ENCODE results near the gene NUDT16L1.

NUDT16L1 gene

DNA sequence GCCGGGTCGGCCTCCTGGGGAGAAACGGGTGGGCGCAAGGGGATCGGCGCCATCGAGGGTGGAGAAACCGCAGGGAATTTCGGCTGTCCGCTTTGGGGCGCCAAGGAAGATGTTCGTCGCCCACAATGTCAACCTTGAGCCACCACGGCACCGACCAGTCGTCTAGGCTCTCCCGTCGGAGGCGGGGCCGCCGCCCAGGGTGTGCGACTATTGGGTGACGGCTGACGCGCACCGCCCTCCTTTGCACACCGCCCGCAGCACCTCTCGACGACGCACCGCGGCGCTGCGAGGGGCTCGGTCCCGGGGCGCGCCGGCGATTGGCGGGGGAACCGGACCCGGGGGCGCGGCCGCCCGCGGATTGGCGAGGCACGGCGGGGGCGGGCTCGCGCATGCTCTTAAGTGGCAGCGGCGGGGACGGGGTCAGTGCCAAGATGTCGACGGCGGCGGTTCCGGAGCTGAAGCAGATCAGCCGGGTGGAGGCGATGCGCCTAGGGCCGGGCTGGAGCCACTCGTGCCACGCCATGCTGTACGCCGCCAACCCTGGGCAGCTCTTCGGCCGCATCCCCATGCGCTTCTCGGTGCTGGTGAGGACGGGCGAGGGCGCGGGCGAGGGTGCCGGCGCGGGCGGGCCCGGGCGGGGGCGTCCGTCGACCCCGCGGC is at the start of gene NUDT16L1:
Gene NUDT16L1 (plus strand): TSS at position 267 of the 660 bp plus-strand sequence. CDS start 165 bp downstream, at position 432.
- H3K36me3 ChIP-seq (replicated peaks; ENCODE audit: insufficient read depth, low read length), result no peaks in the 10 kb centered on the region
- H3F3A ChIP-seq (ENCODE audit: insufficient read depth, low read length), result no peaks in the 10 kb centered on the region
- H3K9ac ChIP-seq (ENCODE audit: low read length), result peak within 1 kb of the TSS; percentile 81
- H4K20me1 ChIP-seq (ENCODE audit: insufficient read depth, low read length), result no peaks in the 10 kb centered on the region
- H2AFZ ChIP-seq (ENCODE audit: low read length), result peak within 1 kb of the TSS; percentile 71
- peaks cover 25% of the 10 kb centered on the region for H3K79me2 ChIP-seq (ENCODE audit: low read length)
- H3K4me3 ChIP-seq (ENCODE audit: low read length), result peak within 1 kb of the TSS; percentile 95
- no peak within 1 kb of the TSS; the same call in 1 of the 2 replicates for H3K27ac ChIP-seq (ENCODE audit: low read length)
- peaks cover 7% of the 10 kb centered on the region; the same call in 1 of the 2 replicates for H3K4me1 ChIP-seq (ENCODE audit: low read length)
- peak within 1 kb of the TSS; percentile 89 for H3K4me2 ChIP-seq (ENCODE audit: low read depth, low read length)
- H3K9me2 ChIP-seq (replicated peaks; ENCODE audit: insufficient read depth, low read length), result no peaks in the 10 kb centered on the region
- no peaks in the 10 kb centered on the region for H3K9me3 ChIP-seq (replicated peaks; ENCODE audit: insufficient read depth, low read length)
- H3K27me3 ChIP-seq (replicated peaks; ENCODE audit: insufficient read depth, low read length), result no peaks in the 10 kb centered on the region
- peak; percentile 97 for DNase-seq
- TF ChIP-seq, protein P1, sequence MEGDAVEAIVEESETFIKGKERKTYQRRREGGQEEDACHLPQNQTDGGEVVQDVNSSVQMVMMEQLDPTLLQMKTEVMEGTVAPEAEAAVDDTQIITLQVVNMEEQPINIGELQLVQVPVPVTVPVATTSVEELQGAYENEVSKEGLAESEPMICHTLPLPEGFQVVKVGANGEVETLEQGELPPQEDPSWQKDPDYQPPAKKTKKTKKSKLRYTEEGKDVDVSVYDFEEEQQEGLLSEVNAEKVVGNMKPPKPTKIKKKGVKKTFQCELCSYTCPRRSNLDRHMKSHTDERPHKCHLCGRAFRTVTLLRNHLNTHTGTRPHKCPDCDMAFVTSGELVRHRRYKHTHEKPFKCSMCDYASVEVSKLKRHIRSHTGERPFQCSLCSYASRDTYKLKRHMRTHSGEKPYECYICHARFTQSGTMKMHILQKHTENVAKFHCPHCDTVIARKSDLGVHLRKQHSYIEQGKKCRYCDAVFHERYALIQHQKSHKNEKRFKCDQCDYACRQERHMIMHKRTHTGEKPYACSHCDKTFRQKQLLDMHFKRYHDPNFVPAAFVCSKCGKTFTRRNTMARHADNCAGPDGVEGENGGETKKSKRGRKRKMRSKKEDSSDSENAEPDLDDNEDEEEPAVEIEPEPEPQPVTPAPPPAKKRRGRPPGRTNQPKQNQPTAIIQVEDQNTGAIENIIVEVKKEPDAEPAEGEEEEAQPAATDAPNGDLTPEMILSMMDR (IDR thresholded peaks at IDR 0.05; ENCODE audit: low read length), result peak; percentile 12; the same call in 1 of the 2 replicates
- no peak for TF ChIP-seq EZH2phosphoT487 (IDR thresholded peaks at IDR 0.05; ENCODE audit: low read length)
- TF ChIP-seq EZH2 (optimal IDR thresholded peaks at IDR 0.05; ENCODE audit: low read depth, low read length), result no peak

DNA sequence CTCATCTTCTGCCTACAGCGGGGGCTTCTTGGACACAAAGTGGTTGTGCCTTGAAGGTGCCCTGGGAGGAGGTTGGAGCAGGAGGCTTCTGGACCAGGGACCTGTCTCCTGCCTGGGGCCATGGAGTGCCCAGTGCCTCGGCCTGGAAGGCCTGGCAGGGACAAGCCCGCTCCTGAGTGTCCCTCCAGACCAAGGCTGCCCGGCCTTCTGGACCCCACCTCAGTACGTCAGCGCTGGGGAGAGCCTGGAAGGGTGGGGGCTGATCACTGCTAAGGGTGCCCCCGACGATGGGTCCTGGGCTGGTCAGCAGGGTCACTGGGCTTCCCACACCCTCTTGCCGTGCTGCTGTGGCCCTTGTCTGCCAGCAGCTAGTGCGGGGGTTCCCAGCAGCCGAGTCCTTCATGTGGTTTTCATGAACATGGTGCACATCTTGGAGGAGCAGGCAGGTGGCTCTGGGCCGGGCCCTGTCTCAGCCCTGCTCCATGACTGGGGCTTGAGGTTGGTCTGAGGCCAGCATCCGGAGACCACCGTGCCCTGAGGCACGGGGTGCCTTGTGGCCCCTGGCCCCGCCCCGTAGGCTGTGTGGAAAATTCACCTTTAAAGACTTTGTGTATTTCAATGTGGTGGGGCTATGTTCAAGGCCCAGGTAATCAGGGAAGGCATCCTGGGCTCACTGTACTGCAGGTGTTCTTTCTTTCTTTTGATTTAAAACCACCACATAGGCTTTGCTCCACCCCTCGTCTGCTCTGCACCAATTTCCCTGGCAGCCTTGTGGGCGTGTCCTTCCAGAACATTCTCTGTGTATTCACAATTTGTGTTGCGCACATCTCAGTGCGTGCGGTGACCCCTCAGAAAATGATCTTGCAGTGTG is 46.4 kb upstream of the NUDT16L1 start:
- Histone ChIP-seq H3K27me3 (replicated peaks; ENCODE audit: insufficient read depth, low read length) (no peaks in the 10 kb centered on the region), H2AFZ (ENCODE audit: low read length) (no peak overlapping the region), H3K4me3 (ENCODE audit: low read length) (no peak overlapping the region), H3K36me3 (replicated peaks; ENCODE audit: insufficient read depth, low read length) (no peaks in the 10 kb centered on the region), H3K9me2 (replicated peaks; ENCODE audit: insufficient read depth, low read length) (no peaks in the 10 kb centered on the region), H3K4me2 (ENCODE audit: low read depth, low read length) (no peak overlapping the region), H3K9ac (ENCODE audit: low read length) (no peak overlapping the region), H3F3A (ENCODE audit: insufficient read depth, low read length) (no peaks in the 10 kb centered on the region), H3K4me1 (ENCODE audit: low read length) (no peaks in the 10 kb centered on the region), H3K9me3 (replicated peaks; ENCODE audit: insufficient read depth, low read length) (no peaks in the 10 kb centered on the region), H3K27ac (ENCODE audit: low read length) (no peak overlapping the region), H4K20me1 (ENCODE audit: insufficient read depth, low read length) (no peaks in the 10 kb centered on the region), H3K79me2 (ENCODE audit: low read length) (peaks cover 64% of the 10 kb centered on the region)
- TF ChIP-seq, protein P1 (IDR thresholded peaks at IDR 0.05; ENCODE audit: low read length), result no peak
- TF ChIP-seq EZH2 (optimal IDR thresholded peaks at IDR 0.05; ENCODE audit: low read depth, low read length) (no peak), EZH2phosphoT487 (IDR thresholded peaks at IDR 0.05; ENCODE audit: low read length) (no peak)
- DNase-seq, result no peak

DNA sequence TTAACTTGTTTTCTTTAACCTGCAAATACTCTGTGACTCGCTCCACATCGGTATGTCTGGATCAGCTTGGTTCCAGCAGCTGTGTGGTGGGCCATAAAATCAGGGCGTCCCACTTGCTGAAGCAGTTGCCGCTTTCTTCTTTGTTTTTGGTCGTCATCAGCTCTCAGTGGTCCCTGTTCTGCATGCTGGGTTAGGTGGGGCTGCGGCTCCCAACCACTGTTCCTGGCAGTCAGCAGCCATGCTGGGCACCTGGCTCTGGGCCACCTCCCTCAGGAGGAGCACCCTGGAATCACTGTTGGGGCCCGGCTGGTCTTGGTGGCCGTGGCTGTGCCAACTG is 45.8 kb upstream of the NUDT16L1 start:
- Histone ChIP-seq H3F3A (ENCODE audit: insufficient read depth, low read length) (no peaks in the 10 kb centered on the region), H2AFZ (ENCODE audit: low read length) (no peak overlapping the region), H3K4me1 (ENCODE audit: low read length) (no peaks in the 10 kb centered on the region), H3K36me3 (replicated peaks; ENCODE audit: insufficient read depth, low read length) (no peaks in the 10 kb centered on the region), H4K20me1 (ENCODE audit: insufficient read depth, low read length) (no peaks in the 10 kb centered on the region), H3K9me3 (replicated peaks; ENCODE audit: insufficient read depth, low read length) (no peaks in the 10 kb centered on the region), H3K27ac (ENCODE audit: low read length) (no peak overlapping the region), H3K4me3 (ENCODE audit: low read length) (no peak overlapping the region), H3K4me2 (ENCODE audit: low read depth, low read length) (no peak overlapping the region), H3K9me2 (replicated peaks; ENCODE audit: insufficient read depth, low read length) (no peaks in the 10 kb centered on the region), H3K27me3 (replicated peaks; ENCODE audit: insufficient read depth, low read length) (no peaks in the 10 kb centered on the region), H3K9ac (ENCODE audit: low read length) (no peak overlapping the region), H3K79me2 (ENCODE audit: low read length) (peaks cover 60% of the 10 kb centered on the region)
- TF ChIP-seq EZH2phosphoT487 (IDR thresholded peaks at IDR 0.05; ENCODE audit: low read length) (no peak), EZH2 (optimal IDR thresholded peaks at IDR 0.05; ENCODE audit: low read depth, low read length) (no peak)
- TF ChIP-seq, protein P1 (IDR thresholded peaks at IDR 0.05; ENCODE audit: low read length), result no peak
- no peak for DNase-seq
